GM19455 (cell line): ENCODE results near the gene SF3B1.

ENCODE experiments used
- ATAC-seq: cut with Tn5 transposase; IDR thresholded peaks from one replicate; pipeline ENCODE4 v1.9.1; 2021; ENCODE audit not compliant: unreplicated experiment

Gene SF3B1

GRCh38 chr2:197340591-197340990 is 94.2 kb downstream of the SF3B1 start:
- no peak for ATAC-seq
